ENCODE measurements around the gene NINL. TPM values are rescaled to one million over a fixed set of nuclear protein-coding genes. Genes with fewer than 3 reads are reported as not detected.

Gene NINL
- total RNA-seq, 2 donors from 2014 or later = 20.3 to 35.6 TPM

DNA sequence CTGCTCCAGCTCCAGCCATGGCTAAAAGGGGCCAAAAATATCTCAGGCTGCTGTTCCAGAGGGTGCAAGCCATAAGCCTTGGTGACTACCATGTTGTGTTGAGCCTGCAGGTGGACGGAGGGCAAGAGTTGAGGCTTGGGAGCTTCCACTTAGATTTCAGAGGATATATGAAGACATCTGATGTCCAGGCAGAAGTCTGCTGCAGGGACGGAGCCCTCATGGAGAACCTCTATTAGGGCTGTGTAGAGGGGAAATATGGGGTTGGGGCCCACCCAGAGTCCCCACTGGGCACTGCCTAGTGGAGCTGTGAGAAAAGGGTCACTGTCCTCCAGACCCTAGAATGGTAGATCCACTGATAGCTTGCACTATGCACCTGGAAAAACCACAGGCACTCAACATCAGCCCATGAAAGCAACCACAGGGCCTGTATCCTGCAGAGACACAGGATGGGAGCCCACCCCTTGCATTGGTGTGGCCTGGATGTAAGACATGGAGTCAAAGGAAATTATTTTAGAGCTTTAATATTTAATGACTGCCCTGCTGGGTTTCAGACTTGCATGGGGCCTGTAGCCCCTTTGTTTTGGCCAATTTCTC lies 70.5 kb downstream of the NINL start:
- Histone ChIP-seq H3K4me3 (no peak overlapping the region), H3K27me3 (replicated peaks; ENCODE audit: insufficient read depth) (no peaks in the 10 kb centered on the region), H3K27ac (no peak overlapping the region), H3K4me1 (ENCODE audit: control insufficient read depth in 1 of 2, low read depth in 2 of 2) (no peaks in the 10 kb centered on the region), H3K9me3 (peaks cover 9% of the 10 kb centered on the region), H3K36me3 (peaks cover 40% of the 10 kb centered on the region)
- ATAC-seq (ENCODE audit: insufficient number of reproducible peaks, low FRiP score, low read depth) (no peak), DNase-seq (ENCODE audit: low spot score) (no peak)
- TF ChIP-seq, protein P1, sequence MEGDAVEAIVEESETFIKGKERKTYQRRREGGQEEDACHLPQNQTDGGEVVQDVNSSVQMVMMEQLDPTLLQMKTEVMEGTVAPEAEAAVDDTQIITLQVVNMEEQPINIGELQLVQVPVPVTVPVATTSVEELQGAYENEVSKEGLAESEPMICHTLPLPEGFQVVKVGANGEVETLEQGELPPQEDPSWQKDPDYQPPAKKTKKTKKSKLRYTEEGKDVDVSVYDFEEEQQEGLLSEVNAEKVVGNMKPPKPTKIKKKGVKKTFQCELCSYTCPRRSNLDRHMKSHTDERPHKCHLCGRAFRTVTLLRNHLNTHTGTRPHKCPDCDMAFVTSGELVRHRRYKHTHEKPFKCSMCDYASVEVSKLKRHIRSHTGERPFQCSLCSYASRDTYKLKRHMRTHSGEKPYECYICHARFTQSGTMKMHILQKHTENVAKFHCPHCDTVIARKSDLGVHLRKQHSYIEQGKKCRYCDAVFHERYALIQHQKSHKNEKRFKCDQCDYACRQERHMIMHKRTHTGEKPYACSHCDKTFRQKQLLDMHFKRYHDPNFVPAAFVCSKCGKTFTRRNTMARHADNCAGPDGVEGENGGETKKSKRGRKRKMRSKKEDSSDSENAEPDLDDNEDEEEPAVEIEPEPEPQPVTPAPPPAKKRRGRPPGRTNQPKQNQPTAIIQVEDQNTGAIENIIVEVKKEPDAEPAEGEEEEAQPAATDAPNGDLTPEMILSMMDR (IDR thresholded peaks at IDR 0.05) = no peak

DNA sequence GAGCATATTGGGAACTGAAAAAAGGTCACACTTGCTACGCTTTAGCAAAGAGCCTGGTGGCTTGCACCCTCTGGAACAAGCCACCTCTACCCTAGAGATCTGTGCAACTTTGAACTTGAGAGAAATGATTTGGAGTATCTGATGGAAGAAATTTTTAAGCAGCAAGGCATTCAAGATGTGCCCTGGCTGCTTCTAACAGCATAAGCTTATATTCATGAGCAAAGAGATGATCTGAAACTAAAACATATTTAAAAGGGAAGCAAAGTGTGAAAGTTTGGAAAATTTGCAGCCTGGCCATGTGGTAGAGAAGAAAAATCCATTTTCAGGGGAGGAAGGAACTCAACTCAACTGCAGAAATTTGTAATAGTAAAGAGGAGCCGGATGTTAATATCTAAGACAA lies 71.1 kb downstream of the NINL start:
- TF ChIP-seq, protein P1 (IDR thresholded peaks at IDR 0.05) = no peak
- H3K4me1 ChIP-seq (ENCODE audit: control insufficient read depth in 1 of 2, low read depth in 2 of 2) = no peaks in the 10 kb centered on the region
- no peaks in the 10 kb centered on the region for H3K27me3 ChIP-seq (replicated peaks; ENCODE audit: insufficient read depth)
- H3K36me3 ChIP-seq = peaks cover 46% of the 10 kb centered on the region
- ATAC-seq (ENCODE audit: insufficient number of reproducible peaks, low FRiP score, low read depth) (no peak), DNase-seq (ENCODE audit: low spot score) (no peak)
- peaks cover 9% of the 10 kb centered on the region for H3K9me3 ChIP-seq
- no peak overlapping the region for H3K27ac ChIP-seq
- H3K4me3 ChIP-seq = no peak overlapping the region

DNA sequence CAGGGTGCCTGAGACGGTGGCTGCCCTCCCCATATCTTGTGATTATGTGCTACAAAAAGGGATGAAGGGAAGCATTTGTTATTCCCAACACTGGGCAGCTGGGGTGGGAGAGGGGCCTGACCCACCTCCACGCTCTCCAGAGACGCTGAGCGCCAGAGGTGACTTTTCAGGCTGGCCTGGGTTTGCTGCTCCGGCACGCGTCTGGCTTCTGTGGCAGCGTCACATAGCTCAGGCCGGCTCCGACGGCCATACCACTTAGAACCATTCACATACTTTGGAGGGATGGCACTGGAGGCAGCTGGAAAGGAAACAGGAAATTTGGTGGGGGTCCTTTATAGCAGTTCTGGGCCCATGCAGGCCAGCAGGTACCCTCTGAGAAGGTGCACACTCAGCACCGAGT lies 72.6 kb downstream of the NINL start:
- no peaks in the 10 kb centered on the region for H3K27me3 ChIP-seq (replicated peaks; ENCODE audit: insufficient read depth)
- H3K4me3 ChIP-seq = no peak overlapping the region
- H3K36me3 ChIP-seq = peaks cover 50% of the 10 kb centered on the region
- ATAC-seq (ENCODE audit: insufficient number of reproducible peaks, low FRiP score, low read depth) (no peak), DNase-seq (ENCODE audit: low spot score) (no peak)
- H3K27ac ChIP-seq = no peak overlapping the region
- peaks cover 9% of the 10 kb centered on the region for H3K9me3 ChIP-seq
- TF ChIP-seq, protein P1 (IDR thresholded peaks at IDR 0.05) = no peak
- peaks cover 6 to 14% of the 10 kb centered on the region in 2 donors for H3K4me1 ChIP-seq (ENCODE audit: control insufficient read depth in 1 of 2, low read depth in 2 of 2)

DNA sequence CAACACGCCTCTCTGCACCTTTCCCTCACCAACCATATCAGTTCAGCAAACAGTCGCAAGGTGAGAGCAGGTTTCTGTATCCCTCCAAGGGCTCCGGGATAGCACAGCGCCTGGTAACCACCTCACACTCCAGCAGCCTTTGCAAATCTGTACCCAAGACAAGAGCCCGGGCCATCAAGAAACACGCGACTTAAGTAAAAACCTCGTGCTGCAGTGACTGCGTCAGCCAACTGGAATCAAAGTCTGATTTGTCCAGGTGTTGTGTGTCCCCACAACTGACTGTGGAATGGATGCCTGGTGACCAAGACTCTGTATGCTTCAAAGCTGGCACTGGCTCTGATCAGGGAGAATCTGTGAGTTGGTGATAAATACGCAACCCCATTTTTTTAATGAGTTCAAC lies 74.1 kb downstream of the NINL start:
- H3K4me1 ChIP-seq (ENCODE audit: control insufficient read depth in 1 of 2, low read depth in 2 of 2) = peaks cover 6 to 20% of the 10 kb centered on the region in 2 donors
- peaks cover 44% of the 10 kb centered on the region for H3K36me3 ChIP-seq
- DNase-seq (ENCODE audit: low spot score) (no peak), ATAC-seq (ENCODE audit: insufficient number of reproducible peaks, low FRiP score, low read depth) (no peak)
- no peak overlapping the region for H3K27ac ChIP-seq
- no peak overlapping the region for H3K4me3 ChIP-seq
- peaks cover 9% of the 10 kb centered on the region for H3K9me3 ChIP-seq
- TF ChIP-seq, protein P1 (IDR thresholded peaks at IDR 0.05) = no peak
- no peaks in the 10 kb centered on the region for H3K27me3 ChIP-seq (replicated peaks; ENCODE audit: insufficient read depth)

DNA sequence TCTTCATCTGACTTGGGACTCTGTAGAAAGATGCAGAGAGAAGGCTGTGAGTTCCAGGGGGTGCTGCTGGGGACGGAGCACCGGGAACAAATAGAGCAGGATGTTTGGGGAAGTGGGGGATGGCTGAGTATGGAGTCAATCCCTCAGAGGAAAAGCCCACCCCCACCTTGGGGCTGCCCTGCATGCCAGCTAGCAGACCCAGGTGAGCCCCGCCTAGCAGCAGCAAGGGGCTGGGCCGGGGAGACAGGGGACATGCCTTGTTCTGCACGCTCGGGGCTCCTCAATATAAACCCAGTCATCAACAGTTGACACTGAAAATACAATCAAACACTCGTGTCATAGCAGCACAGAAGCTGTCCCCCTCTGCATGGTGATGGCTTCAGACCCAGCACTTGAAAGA lies 74.6 kb downstream of the NINL start:
- DNase-seq (ENCODE audit: low spot score) (no peak), ATAC-seq (ENCODE audit: insufficient number of reproducible peaks, low FRiP score, low read depth) (no peak)
- Histone ChIP-seq H3K9me3 (peaks cover 9% of the 10 kb centered on the region), H3K4me3 (no peak overlapping the region), H3K36me3 (peaks cover 44% of the 10 kb centered on the region), H3K4me1 (ENCODE audit: control insufficient read depth in 1 of 2, low read depth in 2 of 2) (peaks cover 6 to 20% of the 10 kb centered on the region in 2 donors), H3K27me3 (replicated peaks; ENCODE audit: insufficient read depth) (no peaks in the 10 kb centered on the region), H3K27ac (no peak overlapping the region)
- TF ChIP-seq, protein P1 (IDR thresholded peaks at IDR 0.05) = no peak

Data from thoracic aorta (tissue), 2 donors.